IMR-90 (cell line): ENCODE measurements around the gene HNRNPAB. TPM values are rescaled to one million over a fixed set of nuclear protein-coding genes. Genes with fewer than 3 reads are reported as not detected.

ENCODE experiments used
- ATAC-seq: fragments of 200-7000 bp; cut with Tn5 transposase; 2 replicates; pipeline ENCODE4 v1.9.1; 2020; ENCODE audit warnings: low read depth, mild to moderate bottlenecking, moderate library complexity
- BruUV-seq: library from RNA; stranded (reverse); fragments of 400-500 nt; replicated peaks from 2 replicates; lab custom pipeline; 2021; lab: Mats Ljungman, UMichigan
- CTCF ChIA-PET: fragments of 300-600 bp; formaldehyde crosslinking; extraction: SDS; loops from one replicate; lab custom pipeline; 2021; ENCODE audit warnings: antibody characterized with exemption; lab: Yijun Ruan, JAX
- POLR2A ChIA-PET: fragments of 300-600 bp; sonication (Branson Sonifier 250); formaldehyde crosslinking; loops from one replicate; lab custom pipeline; 2022; ENCODE audit warnings: antibody characterized with exemption; ENCODE audit not compliant: unreplicated experiment; lab: Charles Lee
- DNase-seq: peaks from one replicate; pipeline ENCODE4 v3.0.0; 2013
- H2AFZ ChIP-seq: replicated peaks from 2 replicates; pipeline ENCODE3; 2013; ENCODE audit warnings: low read length, mild to moderate bottlenecking; ENCODE audit not compliant: poor library complexity
- H2AK5ac ChIP-seq: 2 replicates; pipeline ENCODE4 v1.6.1; 2013; ENCODE audit warnings: low read depth, low read length, inconsistent platforms
- H2AK9ac ChIP-seq: replicated peaks from 2 replicates; pipeline ENCODE3; 2013; ENCODE audit warnings: mild to moderate bottlenecking, low read depth, low read length, moderate library complexity; ENCODE audit not compliant: poor library complexity
- H2BK120ac ChIP-seq: 2 replicates; pipeline ENCODE4 v1.6.1; 2013; ENCODE audit warnings: low read depth, low read length, inconsistent platforms
- H2BK15ac ChIP-seq: 3 replicates; pipeline ENCODE4 v1.6.1; 2013; ENCODE audit warnings: low read depth, low read length, inconsistent platforms
- H2BK20ac ChIP-seq: 2 replicates; pipeline ENCODE4 v1.6.1; 2013; ENCODE audit warnings: low read depth, mild to moderate bottlenecking, inconsistent platforms, low read length, moderate library complexity
- H2BK5ac ChIP-seq: 2 replicates; pipeline ENCODE4 v1.6.1; 2013; ENCODE audit warnings: mild to moderate bottlenecking, low read depth, low read length, inconsistent platforms; ENCODE audit not compliant: poor library complexity, severe bottlenecking
- H3K14ac ChIP-seq: replicated peaks from 2 replicates; pipeline ENCODE4 v1.6.1; 2013; ENCODE audit warnings: low read depth, low read length, inconsistent platforms
- H3K18ac ChIP-seq: 2 replicates; pipeline ENCODE4 v1.6.1; 2013; ENCODE audit warnings: low read depth, low read length, control low read depth
- H3K23ac ChIP-seq: 2 replicates; pipeline ENCODE4 v1.6.1; 2013; ENCODE audit warnings: low read depth, low read length, inconsistent platforms
- H3K27ac ChIP-seq: 2 replicates; pipeline ENCODE4 v1.5.1; 2013; ENCODE audit warnings: mild to moderate bottlenecking, control low read depth, low read length; ENCODE audit not compliant: insufficient read depth
- H3K27me3 ChIP-seq: 2 replicates; pipeline ENCODE4 v1.6.1; 2013; ENCODE audit warnings: low read length; ENCODE audit not compliant: control insufficient read depth, insufficient read depth
- H3K36me3 ChIP-seq: 2 replicates; pipeline ENCODE4 v1.6.1; 2013; ENCODE audit warnings: low read length, mixed read lengths; ENCODE audit not compliant: control insufficient read depth, insufficient read depth
- H3K4ac ChIP-seq: 2 replicates; pipeline ENCODE4 v1.6.1; 2013; ENCODE audit warnings: low read depth, low read length, inconsistent platforms
- H3K4me1 ChIP-seq: 2 replicates; pipeline ENCODE4 v1.6.1; 2013; ENCODE audit warnings: low read length, mixed read lengths; ENCODE audit not compliant: control insufficient read depth, insufficient read depth
- H3K4me2 ChIP-seq: 2 replicates; pipeline ENCODE4 v1.6.1; 2013; ENCODE audit warnings: low read depth, mild to moderate bottlenecking, control low read depth, low read length, moderate library complexity
- H3K4me3 ChIP-seq: 2 replicates; pipeline ENCODE4 v1.5.1; 2013; ENCODE audit warnings: low read depth, mild to moderate bottlenecking, control low read depth, low read length, moderate library complexity; ENCODE audit not compliant: insufficient read depth
- H3K56ac ChIP-seq: 2 replicates; pipeline ENCODE4 v1.6.1; 2013; ENCODE audit warnings: low read length, inconsistent platforms; ENCODE audit not compliant: insufficient read depth; ENCODE audit errors: extremely low read depth
- H3K79me1 ChIP-seq, 2 experiments: 2 replicates each; pipeline ENCODE4 v1.6.1; 2013; ENCODE audit warnings: low read length in 2 of 2, inconsistent platforms in 1 of 2, low read depth in 1 of 2
- H3K9ac ChIP-seq: 2 replicates; pipeline ENCODE4 v1.6.1; 2013; ENCODE audit warnings: low read depth, low read length, control low read depth
- H3K9me1 ChIP-seq: 2 replicates; pipeline ENCODE4 v1.6.1; 2013; ENCODE audit warnings: low read length, inconsistent platforms; ENCODE audit not compliant: insufficient read depth
- H3K9me3 ChIP-seq: 2 replicates; pipeline ENCODE4 v1.6.1; 2013; ENCODE audit warnings: low read length; ENCODE audit not compliant: control insufficient read depth, insufficient read depth
- H4K20me1 ChIP-seq: 2 replicates; pipeline ENCODE4 v1.6.1; 2013; ENCODE audit warnings: low read length, inconsistent platforms; ENCODE audit not compliant: insufficient read depth
- H4K5ac ChIP-seq: 2 replicates; pipeline ENCODE4 v1.6.1; 2013; ENCODE audit warnings: mild to moderate bottlenecking, low read depth, low read length, control low read depth
- H4K8ac ChIP-seq, 2 experiments: 2 replicates each; pipeline ENCODE4 v1.6.1; 2013; ENCODE audit warnings: low read depth in 2 of 2, low read length in 2 of 2, control low read depth in 1 of 2, inconsistent platforms in 1 of 2
- H4K91ac ChIP-seq: 2 replicates; pipeline ENCODE4 v1.6.1; 2013; ENCODE audit warnings: low read depth, low read length, inconsistent platforms; ENCODE audit not compliant: insufficient read depth
- CHD1 ChIP-seq: IDR thresholded peaks from 2 replicates; pipeline ENCODE4 v1.6.1; 2012; ENCODE audit warnings: low read depth, low read length, improper control_type of control experiment
- ELK1 ChIP-seq: fragments of 150-350 bp; IDR thresholded peaks from 2 replicates; pipeline ENCODE4 v1.6.1; 2016; ENCODE audit warnings: low read depth, mild to moderate bottlenecking, low read length, moderate library complexity, borderline replicate concordance
- RAD21 ChIP-seq: IDR thresholded peaks from 2 replicates; pipeline ENCODE4 v1.6.1; 2012; ENCODE audit warnings: low read length, improper control_type of control experiment
- SMC3 ChIP-seq: fragments of 150-350 bp; IDR thresholded peaks from 2 replicates; pipeline ENCODE4 v1.6.1; 2016; ENCODE audit warnings: low read depth, mild to moderate bottlenecking, antibody characterized with exemption, low read length, moderate library complexity
- USF2 ChIP-seq: fragments of 150-350 bp; IDR thresholded peaks from 2 replicates; pipeline ENCODE4 v1.6.1; 2017; ENCODE audit warnings: mild to moderate bottlenecking, antibody characterized with exemption, low read length, low read depth
- WGBS, 2 experiments: methylation state at CpG; one replicate each; pipeline versions ENCODE4 v1.1.5 to v1.1.7; 2013; ENCODE audit warnings: missing lambda C conversion rate in 2 of 2; ENCODE audit not compliant: insufficient read length in 1 of 2; ENCODE audit errors: extremely low coverage in 2 of 2; 5-methylcytosine and 5-hydroxymethylcytosine counted together
- dilution Hi-C: fragments of 300-500 bp; cut with HindIII; formaldehyde crosslinking; loops from one replicate; pipeline ENCODE4 v1.14.3; 2018; ENCODE audit warnings: low sequenced_read_pairs; ENCODE audit not compliant: unreplicated experiment
- in situ Hi-C: fragments of 300-500 bp; cut with MboI; formaldehyde crosslinking; loops from 3 replicates; pipeline ENCODE4 v1.14.3; 2019; ENCODE audit warnings: low sequenced_read_pairs, inconsistent platforms, mixed read lengths
- intact Hi-C: fragments of 100-400 bp; cut with micrococcal nuclease; formaldehyde crosslinking; loops from 2 replicates; pipeline ENCODE4 v1.10.0; 2022
- polyA plus RNA-seq, 3 experiments: library from polyadenylated mRNA; depleted of rRNA; stranded (reverse); fragments of >200 nt; gene quantifications; 2 replicates each; pipeline ENCODE4 v1.2.3, GENCODE V29; 2012; ENCODE audit warnings: low replicate concordance in 1 of 3
- total RNA-seq: library from RNA; depleted of rRNA; stranded (reverse); fragments of >200 nt; gene quantifications from 2 replicates; pipeline ENCODE4 v1.2.3, GENCODE V29; 2012

HNRNPAB gene
- total and polyA plus RNA-seq, 2 of the 4 experiments (the other 2 are of a cell fraction) = 32.1 to 128 TPM

GRCh38 chr5:178240341-178240741 lies 36.0 kb downstream of the HNRNPAB start:
- no TSS peak for BruUV-seq
- dilution Hi-C loops = no loop called here
- ChIA-PET CTCF (no interaction called here), POLR2A (no interaction called here)
- H2AK9ac ChIP-seq = no peak overlapping the region
- no peaks in the 10 kb centered on the region for H3K36me3 ChIP-seq
- in situ Hi-C loops = no loop called here
- H3K9me3 ChIP-seq = no peaks in the 10 kb centered on the region
- no peak for TF ChIP-seq CHD1
- TF ChIP-seq SMC3 = no peak
- TF ChIP-seq USF2 = no peak
- TF ChIP-seq RAD21 = no peak
- TF ChIP-seq ELK1 = no peak
- H3K9me1 ChIP-seq = no peaks in the 10 kb centered on the region
- no peak overlapping the region for H3K4ac ChIP-seq
- ATAC-seq (no peak), DNase-seq (no peak)
- 86% methylated on average over 10 of the region's 19 CpGs; no CpG with 5 or more reads in 1 of the 2 experiments for WGBS, 2 experiments
- H2AFZ ChIP-seq = no peak overlapping the region
- no peak overlapping the region for H3K14ac ChIP-seq
- no peak overlapping the region for H2BK15ac ChIP-seq
- H3K9ac ChIP-seq = no peak overlapping the region
- no peak overlapping the region for H4K91ac ChIP-seq
- H3K4me1 ChIP-seq = peaks cover 2% of the 10 kb centered on the region; the same call in 1 of the 2 replicates
- no peak overlapping the region for H4K8ac ChIP-seq
- H3K79me1 ChIP-seq = no peaks in the 10 kb centered on the region
- no peak overlapping the region for H4K5ac ChIP-seq
- H3K4me3 ChIP-seq = no peak overlapping the region
- no peak overlapping the region for H3K23ac ChIP-seq
- H4K20me1 ChIP-seq = no peaks in the 10 kb centered on the region
- H2BK20ac ChIP-seq = no peak overlapping the region
- intact Hi-C loops = no loop called here
- no peaks in the 10 kb centered on the region for H3K27me3 ChIP-seq
- H3K27ac ChIP-seq = no peak overlapping the region
- no peak overlapping the region for H2BK120ac ChIP-seq
- H2BK5ac ChIP-seq = no peak overlapping the region
- no peak overlapping the region for H3K18ac ChIP-seq
- H3K4me2 ChIP-seq = no peak overlapping the region
- H2AK5ac ChIP-seq = no peak overlapping the region
- H3K56ac ChIP-seq = no peak overlapping the region
